ENCODE results near the gene GCNA.

Gene GCNA

GRCh38 chrX:71616672-71617529 is 38.7 kb downstream of the GCNA start:
- DNase-seq = no peak

- no peak for DNase-seq
These were observed 39.5 kb downstream of the GCNA start for GRCh38 chrX:71617742-71618141.

- DNase-seq = no peak
These were observed 40.1 kb downstream of the GCNA start, which contains the start of gene CXCR3 for GRCh38 chrX:71618303-71618721. CXCR3 (minus strand) TSS chrX:71618511; CDS start chrX:71618449, 62 bp downstream.

- no peak for DNase-seq
These were observed 40.5 kb downstream of the GCNA start for GRCh38 chrX:71618787-71619186.

GRCh38 chrX:71619193-71619592 is 41.0 kb downstream of the GCNA start:
- no peak for DNase-seq

GRCh38 chrX:71619986-71620385 is 41.7 kb downstream of the GCNA start:
- DNase-seq = no peak

GRCh38 chrX:71621603-71622002 is 43.4 kb downstream of the GCNA start:
- no peak for DNase-seq

GRCh38 chrX:71622032-71622575 is 43.9 kb downstream of the GCNA start:
- no peak for DNase-seq

- peak in 1 of 2 experiments; percentile 5 for DNase-seq
These were observed 44.6 kb downstream of the GCNA start for GRCh38 chrX:71622576-71623450.

- DNase-seq = no peak
These were observed 45.5 kb downstream of the GCNA start for GRCh38 chrX:71623714-71624113.

- DNase-seq = no peak
These were observed 47.2 kb downstream of the GCNA start for GRCh38 chrX:71625471-71625870.

- no peak for DNase-seq
These were observed 48.3 kb downstream of the GCNA start for GRCh38 chrX:71626576-71626975.

GRCh38 chrX:71627588-71628404 is 49.6 kb downstream of the GCNA start:
- DNase-seq = no peak

GRCh38 chrX:71629467-71629866 is 51.2 kb downstream of the GCNA start:
- no peak for DNase-seq

- DNase-seq = no peak
These were observed 54.9 kb downstream of the GCNA start for GRCh38 chrX:71632923-71633657.

GRCh38 chrX:71634366-71634765 is 56.1 kb downstream of the GCNA start:
- no peak for DNase-seq

GRCh38 chrX:71636438-71637252 is 58.4 kb downstream of the GCNA start:
- no peak for DNase-seq

GRCh38 chrX:71637253-71637618 is 59.0 kb downstream of the GCNA start:
- no peak for DNase-seq

- no peak for DNase-seq
These were observed 59.6 kb downstream of the GCNA start for GRCh38 chrX:71637848-71638247.

- no peak for DNase-seq
These were observed 60.2 kb downstream of the GCNA start for GRCh38 chrX:71638409-71638808.

GRCh38 chrX:71640002-71640401 is 61.8 kb downstream of the GCNA start:
- no peak for DNase-seq

Data from SW 1271 (cell line).